Endometrial microvascular endothelial cells (primary cell): Measurements from ENCODE around the gene SMARCA1. TPM values are rescaled to one million over a fixed set of nuclear protein-coding genes. Genes with fewer than 3 reads are reported as not detected.

Experiments
- in situ Hi-C: cut with HindIII; loops from 2 replicates; pipeline ENCODE4 v1.10.0; 2017; ENCODE audit warnings: low sequenced_read_pairs, low pct_unique_long_range_greater_than_20kb; ENCODE audit errors: inconsistent ontology term
- total RNA-seq: library from RNA; depleted of rRNA; stranded (reverse); fragments of >200 nt; gene quantifications from one replicate; pipeline ENCODE4 v1.2.3, GENCODE V29; 2015; ENCODE audit errors: inconsistent ontology term

SMARCA1 gene
- total RNA-seq, 1 donor from 2014 or later, result 11.3 TPM

GRCh38 chrX:129488359-129488758 is 34.9 kb downstream of the SMARCA1 start:
- in situ Hi-C loops, result no loop called here

GRCh38 chrX:129480889-129481288 is 42.4 kb downstream of the SMARCA1 start:
- in situ Hi-C loops, result no loop called here

GRCh38 chrX:129478516-129478915 is 44.8 kb downstream of the SMARCA1 start:
- in situ Hi-C loops, result no loop called here

GRCh38 chrX:129472116-129472515 is 51.2 kb downstream of the SMARCA1 start:
- in situ Hi-C loops, result no loop called here

- in situ Hi-C loops, result no loop called here
Measured at GRCh38 chrX:129462707-129463106, 60.6 kb downstream of the SMARCA1 start.

GRCh38 chrX:129461801-129462456 is 61.4 kb downstream of the SMARCA1 start:
- in situ Hi-C loops, result no loop called here

- in situ Hi-C loops, result no loop called here
Measured at GRCh38 chrX:129452523-129452922, 70.8 kb downstream of the SMARCA1 start.

- in situ Hi-C loops, result no loop called here
Measured at GRCh38 chrX:129450123-129450522, 73.2 kb downstream of the SMARCA1 start.

GRCh38 chrX:129449148-129449547 is 74.1 kb downstream of the SMARCA1 start:
- in situ Hi-C loops, result no loop called here

- in situ Hi-C loops, result no loop called here
Measured at GRCh38 chrX:129445436-129445835, 77.9 kb downstream of the SMARCA1 start.

- in situ Hi-C loops, result no loop called here
Measured at GRCh38 chrX:129433945-129434344, 89.3 kb downstream of the SMARCA1 start.

GRCh38 chrX:129433461-129433860 is 89.8 kb downstream of the SMARCA1 start:
- in situ Hi-C loops, result no loop called here

- in situ Hi-C loops, result no loop called here
Measured at GRCh38 chrX:129427267-129427666, 96.0 kb downstream of the SMARCA1 start.

- in situ Hi-C loops, result no loop called here
Measured at GRCh38 chrX:129423191-129423590, 100.1 kb downstream of the SMARCA1 start.

GRCh38 chrX:129404670-129405008 is 118.7 kb downstream of the SMARCA1 start:
- in situ Hi-C loops, result no loop called here

GRCh38 chrX:129403974-129404669 is 119.2 kb downstream of the SMARCA1 start:
- in situ Hi-C loops, result no loop called here

Other genes starting within 250 kb of the SMARCA1 start
- 11.9 TPM for gene OCRL, start 16.8 kb upstream of the SMARCA1 start, total RNA-seq
- 348 TPM for gene APLN, start 131.5 kb upstream of the SMARCA1 start, total RNA-seq
- gene XPNPEP2, start 215.5 kb upstream of the SMARCA1 start, total RNA-seq, result not detected